IPS DF 19.7 (cell line): Measurements from ENCODE around the gene MMP17.
A peak's percentile ranks its signal among the peaks of the same experiment; 100 is the strongest.

Experiments used
- DNase-seq: peaks from one replicate; pipeline ENCODE4 v3.0.0-alpha.2; 2013; ENCODE audit warnings: low read depth, low spot score

Gene MMP17

DNA sequence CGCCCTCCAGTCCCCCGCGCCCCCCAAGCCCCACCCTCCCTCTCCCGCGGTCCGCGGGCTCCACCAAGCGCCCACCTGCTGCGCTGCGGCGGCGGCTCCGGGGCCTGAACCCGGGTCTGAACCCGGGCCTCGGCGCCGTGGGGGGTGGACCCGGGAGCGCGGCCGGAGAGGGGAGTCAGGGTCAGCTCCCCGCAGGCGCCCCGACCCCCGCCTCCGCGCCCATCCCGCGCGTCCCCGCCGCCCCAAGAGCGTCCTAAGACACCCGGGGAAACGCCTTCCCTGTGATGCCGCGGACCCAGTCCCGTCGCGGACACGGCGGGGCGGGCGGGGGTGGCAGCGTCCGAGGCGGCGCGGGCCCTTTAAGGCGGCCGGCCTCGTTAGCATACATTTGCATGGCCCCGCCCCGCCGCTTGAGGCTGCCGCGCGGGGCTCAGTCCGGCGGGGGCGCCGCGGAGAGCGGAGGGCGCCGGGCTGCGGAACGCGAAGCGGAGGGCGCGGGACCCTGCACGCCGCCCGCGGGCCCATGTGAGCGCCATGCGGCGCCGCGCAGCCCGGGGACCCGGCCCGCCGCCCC, at the start of gene MMP17:
MMP17 (plus strand) TSS at position 433 of the 574 bp plus-strand sequence; CDS start at position 535, 102 bp downstream.
- no peak for DNase-seq

DNA sequence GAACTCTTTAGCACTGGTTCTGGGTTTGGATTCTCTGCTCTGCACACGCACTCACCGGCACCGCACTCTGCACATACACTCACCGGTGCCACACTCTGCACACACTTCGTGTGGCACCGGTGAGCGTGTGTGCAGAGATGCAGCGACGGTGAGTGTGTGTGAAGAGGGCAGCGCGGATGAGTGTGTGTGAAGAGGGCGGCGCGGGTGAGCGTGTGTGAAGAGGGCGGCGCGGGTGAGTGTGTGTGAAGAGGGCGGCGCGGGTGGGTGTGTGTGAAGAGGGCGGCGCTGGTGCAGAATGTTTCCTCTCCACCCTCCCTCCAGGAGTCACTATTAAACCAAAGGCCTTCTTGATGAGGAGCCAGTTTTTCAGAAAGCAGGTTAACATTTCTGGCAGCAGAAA, 49.2 kb upstream of the MMP17 start:
- DNase-seq: no peak

- DNase-seq: no peak
Measured at GRCh38 chr12:131782061-131782460, 46.1 kb upstream of the MMP17 start.

- peak; percentile 50 for DNase-seq
Measured at GRCh38 chr12:131783915-131784541, 44.2 kb upstream of the MMP17 start.

GRCh38 chr12:131784909-131785762, 43.1 kb upstream of the MMP17 start:
- no peak for DNase-seq

- no peak for DNase-seq
Measured at GRCh38 chr12:131785763-131786330, 42.3 kb upstream of the MMP17 start.

DNA sequence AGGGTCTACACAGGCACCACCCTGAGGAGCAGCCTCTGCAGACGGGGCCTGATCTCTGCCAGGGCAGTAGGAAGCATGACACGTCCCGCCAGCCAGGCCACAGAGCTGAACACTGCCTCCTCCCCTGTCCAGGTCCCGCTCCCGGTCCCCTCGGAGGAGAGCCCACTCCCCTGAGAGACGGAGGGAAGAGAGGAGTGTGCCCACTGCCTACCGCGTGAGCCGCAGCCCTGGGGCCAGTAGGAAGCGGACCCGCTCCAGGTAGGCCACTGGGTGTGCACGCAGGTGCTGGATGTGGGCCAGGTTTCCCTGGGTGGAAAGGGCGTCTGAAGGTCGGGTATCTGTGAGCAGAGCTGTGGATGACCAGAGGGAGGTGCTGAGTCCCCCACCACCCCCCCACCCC, 41.9 kb upstream of the MMP17 start:
- DNase-seq: no peak

DNA sequence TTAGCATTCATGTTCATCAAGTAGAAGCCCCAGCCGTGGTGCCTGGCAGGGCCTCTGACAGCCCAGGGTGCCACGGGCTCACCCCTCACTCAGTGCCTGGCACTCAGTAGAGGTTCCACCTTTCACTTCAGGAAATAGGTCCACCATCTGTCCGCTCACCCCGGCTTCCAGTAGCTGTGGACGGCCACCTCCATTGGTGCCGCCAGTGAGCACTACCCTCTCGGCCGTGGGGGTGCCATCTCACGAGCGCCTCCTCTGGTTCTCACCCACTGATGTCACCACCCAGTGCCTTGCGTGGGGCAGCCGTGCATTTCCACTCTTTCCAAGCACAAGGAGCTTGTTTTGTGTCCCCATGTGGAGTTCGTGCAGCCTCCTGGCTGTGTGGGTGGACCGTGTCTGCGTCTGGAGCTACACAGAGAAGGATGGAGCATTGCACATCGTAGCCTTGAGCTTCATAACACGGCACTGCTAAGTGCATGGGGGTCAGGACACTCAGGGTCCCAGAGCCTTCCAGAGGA, 41.0 kb upstream of the MMP17 start:
- DNase-seq: no peak

- no peak for DNase-seq
Measured at GRCh38 chr12:131788070-131788469, 40.1 kb upstream of the MMP17 start.

DNA sequence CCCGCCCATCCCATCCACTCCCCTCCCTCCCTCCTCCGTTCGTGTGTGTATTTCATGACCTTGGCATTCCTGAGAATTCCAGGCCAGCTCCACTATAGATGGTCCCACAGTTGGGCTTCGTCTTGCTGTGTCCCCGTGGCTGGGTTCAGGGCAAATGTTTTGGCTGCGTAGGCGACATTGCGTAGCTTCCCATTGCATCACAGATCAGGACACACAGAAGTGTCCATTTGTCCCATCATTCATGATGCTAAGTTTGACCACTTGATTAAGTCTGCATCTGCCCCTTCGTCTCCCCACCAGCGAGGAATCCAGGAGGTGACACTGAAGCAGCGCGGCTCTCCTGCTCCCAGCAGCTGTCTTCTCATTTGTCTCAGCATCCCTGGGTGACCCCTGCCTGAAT, 38.6 kb upstream of the MMP17 start:
- DNase-seq: no peak

GRCh38 chr12:131793243-131794022, 34.8 kb upstream of the MMP17 start:
- no peak for DNase-seq

DNA sequence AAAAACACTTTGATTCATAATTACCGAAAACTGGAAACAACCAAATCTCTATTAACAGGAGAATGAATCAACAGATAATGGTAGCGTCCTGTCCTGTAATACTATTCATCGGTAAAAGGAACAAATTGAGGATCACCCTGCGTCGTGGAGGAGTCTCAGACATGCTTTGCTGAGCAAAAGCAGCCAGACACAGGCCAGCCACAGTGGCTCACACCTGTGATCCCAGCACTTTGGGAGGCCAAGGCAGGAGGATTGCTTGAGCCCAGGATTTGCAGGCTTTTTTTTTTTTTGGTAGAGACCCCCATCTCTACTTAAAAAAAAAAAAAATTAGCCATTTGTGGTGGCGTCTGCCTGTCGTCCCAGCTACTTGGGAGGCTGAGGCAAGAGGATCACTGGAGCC, 34.1 kb upstream of the MMP17 start:
- no peak for DNase-seq

DNA sequence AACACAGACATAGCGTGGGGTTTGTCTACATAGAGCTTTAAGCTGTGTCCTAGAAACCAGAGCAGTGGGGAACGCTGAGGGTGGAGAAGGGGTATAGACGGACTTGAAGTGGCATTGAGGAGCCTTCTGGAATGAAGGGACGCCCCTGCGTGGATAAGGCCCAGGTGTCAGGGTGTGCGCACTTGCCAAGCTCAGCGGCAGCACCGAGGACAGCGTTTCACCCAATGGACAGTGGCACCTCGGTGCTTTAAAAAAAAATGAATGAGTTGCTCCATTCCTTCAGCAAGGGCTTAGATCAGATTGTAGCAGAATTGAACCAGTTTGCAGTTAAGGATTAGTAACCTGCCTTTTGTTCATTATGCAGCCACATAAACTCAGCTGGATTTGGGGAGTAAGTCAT, 33.6 kb upstream of the MMP17 start:
- DNase-seq: no peak

DNA sequence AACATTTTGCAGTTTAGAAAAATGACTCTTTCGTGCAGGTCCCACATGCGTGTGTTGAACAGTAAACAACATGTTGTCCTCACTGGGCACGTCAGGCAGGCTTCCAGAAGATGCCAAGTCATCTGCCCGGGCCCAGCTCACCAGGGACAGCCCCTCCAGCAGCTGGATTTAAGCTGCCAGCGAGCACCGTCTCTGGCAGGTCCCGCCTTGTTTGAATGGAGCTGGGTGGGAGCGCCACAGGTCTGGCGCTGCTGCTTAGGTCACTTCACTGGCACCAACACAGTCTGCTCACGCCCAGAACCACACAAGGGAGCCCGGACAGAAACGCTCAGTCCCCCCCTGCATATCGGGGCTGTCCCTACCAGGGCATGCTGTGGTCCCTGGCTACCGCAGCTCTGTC, 33.1 kb upstream of the MMP17 start:
- no peak for DNase-seq

- peak; percentile 33 for DNase-seq
Measured at GRCh38 chr12:131795690-131796410, 32.3 kb upstream of the MMP17 start.

- no peak for DNase-seq
Measured at GRCh38 chr12:131796411-131796736, 31.8 kb upstream of the MMP17 start.

- DNase-seq: no peak
Measured at GRCh38 chr12:131796754-131797587, 31.2 kb upstream of the MMP17 start.

GRCh38 chr12:131797588-131797934, 30.6 kb upstream of the MMP17 start:
- no peak for DNase-seq

DNA sequence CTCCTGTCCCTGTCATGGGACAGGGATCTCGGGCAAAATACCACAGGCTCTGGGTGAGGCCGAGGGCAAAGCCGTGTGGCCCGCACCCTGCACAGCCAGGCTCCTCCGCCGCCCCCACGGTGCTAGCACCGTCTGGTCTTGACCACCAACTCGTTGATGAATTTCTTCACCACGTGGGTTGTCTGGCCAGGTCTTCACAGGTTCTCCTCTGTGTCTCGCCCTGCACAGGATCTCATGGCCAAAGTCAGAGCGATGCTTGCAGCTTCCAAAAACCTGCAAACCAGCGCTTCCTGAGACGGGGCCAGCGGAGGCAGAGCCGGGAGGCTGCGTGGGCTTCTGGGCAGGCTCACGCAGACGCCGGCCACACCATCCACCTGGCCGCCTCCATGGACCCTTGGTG, 29.0 kb upstream of the MMP17 start:
- no peak for DNase-seq
